Cardiac muscle cell (in vitro differentiated cells and primary cell): ENCODE results near the gene ARID3A. TPM values are rescaled to one million over a fixed set of nuclear protein-coding genes. Genes with fewer than 3 reads are reported as not detected.
A peak's percentile ranks its signal among the peaks of the same experiment; 100 is the strongest.

Experiments
- DNase-seq, 2 donors: peaks; one replicate each; pipeline versions ENCODE4 v3.0.0 to v3.0.0-alpha.2; 2010 to 2017; ENCODE audit warnings: low read depth in 1 of 2, low spot score in 1 of 2
- H3K27ac ChIP-seq: fragments of 200-600 bp; sonication (generic); 2 replicates; pipeline ENCODE4 v1.5.1; 2016
- H3K27me3 ChIP-seq: fragments of 200-600 bp; sonication (generic); 2 replicates; pipeline ENCODE4 v1.6.0; 2016; ENCODE audit warnings: control low read depth
- H3K36me3 ChIP-seq: fragments of 200-600 bp; sonication (generic); 2 replicates; pipeline ENCODE4 v1.5.1; 2016; ENCODE audit warnings: control low read depth
- H3K4me1 ChIP-seq: fragments of 200-600 bp; sonication (generic); 2 replicates; pipeline ENCODE4 v1.8.1; 2017; ENCODE audit warnings: low read depth, mild to moderate bottlenecking, mixed run types
- H3K4me3 ChIP-seq: fragments of 200-600 bp; sonication (generic); 2 replicates; pipeline ENCODE4 v1.5.1; 2016; ENCODE audit warnings: mild to moderate bottlenecking
- H3K9me3 ChIP-seq: fragments of 200-600 bp; sonication (generic); 2 replicates; pipeline ENCODE4 v1.5.1; 2017; ENCODE audit warnings: low read depth, mild to moderate bottlenecking, control low read depth
- polyA plus RNA-seq: library from polyadenylated mRNA; unstranded; fragments of >200 nt; fragmentation: Nextera tagmentation; extraction: Ambion mirVana; gene quantifications from 2 replicates; pipeline ENCODE4 v1.2.1, GENCODE V29; 2016
- total RNA-seq: library from RNA; depleted of rRNA; stranded (reverse); fragments of >200 nt; gene quantifications from 2 replicates; pipeline ENCODE4 v1.2.3, GENCODE V29; 2016
- TF ChIP-seq, protein P1 (sequence below): IDR thresholded peaks from 2 replicates; pipeline ENCODE4 v1.5.1; 2012; ENCODE audit warnings: low read depth, mild to moderate bottlenecking, low read length

ARID3A gene
- total and polyA plus RNA-seq, 2 experiments from 2014 or later, result 39.1 to 62.3 TPM

GRCh38 chr19:934197-934840 lies 8.5 kb downstream of the ARID3A start:
- Histone ChIP-seq H3K27me3 (no peaks in the 10 kb centered on the region), H3K4me1 (peaks cover 8% of the 10 kb centered on the region), H3K9me3 (no peaks in the 10 kb centered on the region), H3K4me3 (no peak overlapping the region), H3K36me3 (peaks cover 20% of the 10 kb centered on the region), H3K27ac (peak overlapping the region; percentile 84)
- no peak for DNase-seq
- TF ChIP-seq, protein P1, sequence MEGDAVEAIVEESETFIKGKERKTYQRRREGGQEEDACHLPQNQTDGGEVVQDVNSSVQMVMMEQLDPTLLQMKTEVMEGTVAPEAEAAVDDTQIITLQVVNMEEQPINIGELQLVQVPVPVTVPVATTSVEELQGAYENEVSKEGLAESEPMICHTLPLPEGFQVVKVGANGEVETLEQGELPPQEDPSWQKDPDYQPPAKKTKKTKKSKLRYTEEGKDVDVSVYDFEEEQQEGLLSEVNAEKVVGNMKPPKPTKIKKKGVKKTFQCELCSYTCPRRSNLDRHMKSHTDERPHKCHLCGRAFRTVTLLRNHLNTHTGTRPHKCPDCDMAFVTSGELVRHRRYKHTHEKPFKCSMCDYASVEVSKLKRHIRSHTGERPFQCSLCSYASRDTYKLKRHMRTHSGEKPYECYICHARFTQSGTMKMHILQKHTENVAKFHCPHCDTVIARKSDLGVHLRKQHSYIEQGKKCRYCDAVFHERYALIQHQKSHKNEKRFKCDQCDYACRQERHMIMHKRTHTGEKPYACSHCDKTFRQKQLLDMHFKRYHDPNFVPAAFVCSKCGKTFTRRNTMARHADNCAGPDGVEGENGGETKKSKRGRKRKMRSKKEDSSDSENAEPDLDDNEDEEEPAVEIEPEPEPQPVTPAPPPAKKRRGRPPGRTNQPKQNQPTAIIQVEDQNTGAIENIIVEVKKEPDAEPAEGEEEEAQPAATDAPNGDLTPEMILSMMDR, result no peak

- Histone ChIP-seq H3K4me3 (no peak overlapping the region), H3K27me3 (no peaks in the 10 kb centered on the region), H3K36me3 (peaks cover 14% of the 10 kb centered on the region), H3K9me3 (no peaks in the 10 kb centered on the region), H3K27ac (peak overlapping the region; percentile 84), H3K4me1 (peaks cover 8% of the 10 kb centered on the region)
- TF ChIP-seq, protein P1, result no peak
- DNase-seq, result peak in 1 of 2 donors; percentile 90
Observed at GRCh38 chr19:934865-935479, 9.1 kb downstream of the ARID3A start.

DNA sequence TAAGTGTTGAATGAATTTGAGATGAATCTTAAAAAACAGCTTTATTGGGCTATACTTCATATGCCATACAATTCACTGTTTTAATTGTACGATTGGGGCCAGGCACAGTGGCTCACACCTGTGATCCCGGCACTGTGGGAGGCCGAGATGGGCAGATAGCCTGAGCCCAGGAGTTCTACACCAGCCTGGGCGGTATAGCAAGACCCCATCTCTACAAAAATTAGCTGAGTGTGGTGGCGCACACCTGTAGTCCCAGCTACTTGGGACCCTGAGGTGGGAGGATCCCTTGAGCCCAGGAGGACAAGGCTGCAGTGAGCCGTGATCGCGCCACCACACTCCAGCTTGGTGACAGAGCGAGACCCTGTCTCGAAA lies 10.3 kb downstream of the ARID3A start:
- no peak for DNase-seq
- H3K9me3 ChIP-seq, result no peaks in the 10 kb centered on the region
- TF ChIP-seq, protein P1, result no peak
- peaks cover 8% of the 10 kb centered on the region for H3K36me3 ChIP-seq
- H3K4me3 ChIP-seq, result no peak overlapping the region
- peaks cover 8% of the 10 kb centered on the region for H3K4me1 ChIP-seq
- H3K27me3 ChIP-seq, result no peaks in the 10 kb centered on the region
- no peak overlapping the region for H3K27ac ChIP-seq

DNA sequence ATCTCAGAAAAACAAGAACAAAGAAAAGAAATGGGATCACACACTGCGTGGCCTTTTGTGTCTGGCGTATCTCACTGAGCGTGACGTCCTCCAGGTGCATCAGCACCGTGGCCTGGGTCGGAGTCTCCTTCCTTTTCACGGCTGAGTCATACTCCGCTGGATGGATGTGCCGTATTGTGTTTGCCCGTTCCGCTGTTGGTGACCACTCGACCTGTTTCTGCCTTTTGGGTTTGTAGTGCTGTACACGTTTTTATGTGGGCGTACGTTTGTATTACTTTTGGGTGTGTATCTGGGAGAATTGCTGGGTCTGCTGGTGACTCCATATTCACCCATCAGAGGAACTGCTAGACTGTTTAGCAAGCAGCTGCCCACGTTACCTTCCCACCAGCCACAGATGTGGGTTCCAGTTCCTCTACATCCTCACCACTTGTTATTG lies 11.4 kb downstream of the ARID3A start:
- no peak overlapping the region for H3K4me3 ChIP-seq

DNA sequence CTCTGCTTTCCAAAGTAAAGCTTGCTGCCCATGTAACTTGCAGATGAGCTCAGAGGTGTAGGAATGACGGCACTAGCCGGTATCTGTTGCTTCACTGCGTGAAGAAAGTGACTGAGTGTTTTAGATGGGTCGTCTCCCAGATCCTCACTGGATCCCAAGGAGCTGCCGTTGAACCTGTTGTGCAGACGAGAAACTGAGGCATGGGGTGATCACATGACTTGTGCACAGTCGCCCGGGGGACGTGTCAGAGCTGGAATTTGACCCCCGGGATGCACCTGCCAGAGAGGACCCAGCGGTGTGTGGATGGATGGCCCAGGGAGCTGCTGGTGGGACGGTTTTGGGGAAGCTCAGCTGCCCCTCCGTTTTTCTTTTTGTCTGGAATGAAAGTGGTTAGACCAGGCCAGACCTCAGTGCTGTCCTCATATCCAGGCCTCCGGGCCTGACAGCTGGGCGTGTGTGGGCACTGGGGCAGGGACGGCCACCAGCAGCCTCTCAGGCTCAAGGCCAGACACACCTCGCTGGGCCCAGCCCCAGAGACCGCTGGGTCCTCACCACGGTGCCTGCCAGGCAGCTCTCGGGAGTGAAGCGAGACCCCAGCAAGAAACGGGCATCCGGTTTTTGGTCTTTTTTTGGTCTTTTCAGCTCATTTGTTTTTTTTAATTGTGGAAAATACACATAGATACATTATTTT lies 12.5 kb downstream of the ARID3A start:
- Histone ChIP-seq H3K27ac (peak overlapping the region; percentile 34), H3K36me3 (peaks cover 3% of the 10 kb centered on the region), H3K4me1 (no peaks in the 10 kb centered on the region), H3K4me3 (no peak overlapping the region), H3K9me3 (no peaks in the 10 kb centered on the region), H3K27me3 (no peaks in the 10 kb centered on the region)
- TF ChIP-seq, protein P1, result no peak
- no peak for DNase-seq

More for the DNA sequence above, 11.4 kb downstream of the ARID3A start:
- Histone ChIP-seq H3K9me3 (no peaks in the 10 kb centered on the region), H3K4me1 (peaks cover 8% of the 10 kb centered on the region), H3K36me3 (peaks cover 3% of the 10 kb centered on the region), H3K27ac (no peak overlapping the region), H3K27me3 (no peaks in the 10 kb centered on the region)
- no peak for DNase-seq
- TF ChIP-seq, protein P1, result no peak
